GM19099 (cell line): ENCODE results near the gene CACHD1.

Experiments
- POLR2A ChIP-seq: IDR thresholded peaks from 3 replicates; pipeline ENCODE4 v1.6.1; 2011; ENCODE audit warnings: low read depth; ENCODE audit not compliant: insufficient read length; ENCODE audit errors: extremely low read depth

The CACHD1 gene

GRCh38 chr1:64540265-64540791 lies 70.4 kb downstream of the CACHD1 start:
- TF ChIP-seq POLR2A: no peak

GRCh38 chr1:64542118-64542517 lies 72.2 kb downstream of the CACHD1 start:
- no peak for TF ChIP-seq POLR2A

GRCh38 chr1:64543831-64544230 lies 73.9 kb downstream of the CACHD1 start:
- TF ChIP-seq POLR2A: no peak

DNA sequence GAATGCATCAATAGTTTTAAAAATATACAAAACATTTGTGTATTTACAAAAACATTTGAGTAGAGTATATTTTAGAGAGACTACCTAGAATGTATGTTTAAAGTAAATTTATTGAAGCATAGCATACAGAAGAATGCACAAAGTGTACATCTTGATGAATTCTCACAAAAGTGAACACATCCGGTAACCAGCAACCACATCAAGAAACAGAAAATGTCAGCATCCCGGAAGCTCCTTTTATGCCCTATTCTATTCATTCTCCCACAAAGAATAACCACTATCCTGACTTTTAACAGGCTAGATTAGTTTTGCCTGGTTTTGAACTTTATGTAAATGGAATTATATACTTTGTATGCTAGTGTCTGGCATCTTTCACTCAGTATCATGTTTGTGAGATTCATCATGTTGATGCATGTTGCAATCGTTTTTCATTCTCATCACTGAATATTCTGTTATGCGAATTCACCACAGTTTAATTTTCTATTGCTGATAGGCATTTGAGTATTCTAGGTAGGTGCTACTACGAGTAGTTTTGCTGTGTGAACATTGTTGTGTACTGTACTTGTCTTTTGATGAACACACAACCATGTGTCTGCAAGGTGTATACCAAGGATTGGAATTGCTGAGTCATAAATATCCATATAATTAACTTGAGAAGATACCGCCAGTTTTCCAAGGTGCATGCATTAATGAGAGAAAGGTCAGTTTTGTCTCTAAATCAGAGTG lies 75.4 kb downstream of the CACHD1 start:
- no peak for TF ChIP-seq POLR2A

- no peak for TF ChIP-seq POLR2A
Measured at GRCh38 chr1:64546013-64546412, 76.1 kb downstream of the CACHD1 start.

DNA sequence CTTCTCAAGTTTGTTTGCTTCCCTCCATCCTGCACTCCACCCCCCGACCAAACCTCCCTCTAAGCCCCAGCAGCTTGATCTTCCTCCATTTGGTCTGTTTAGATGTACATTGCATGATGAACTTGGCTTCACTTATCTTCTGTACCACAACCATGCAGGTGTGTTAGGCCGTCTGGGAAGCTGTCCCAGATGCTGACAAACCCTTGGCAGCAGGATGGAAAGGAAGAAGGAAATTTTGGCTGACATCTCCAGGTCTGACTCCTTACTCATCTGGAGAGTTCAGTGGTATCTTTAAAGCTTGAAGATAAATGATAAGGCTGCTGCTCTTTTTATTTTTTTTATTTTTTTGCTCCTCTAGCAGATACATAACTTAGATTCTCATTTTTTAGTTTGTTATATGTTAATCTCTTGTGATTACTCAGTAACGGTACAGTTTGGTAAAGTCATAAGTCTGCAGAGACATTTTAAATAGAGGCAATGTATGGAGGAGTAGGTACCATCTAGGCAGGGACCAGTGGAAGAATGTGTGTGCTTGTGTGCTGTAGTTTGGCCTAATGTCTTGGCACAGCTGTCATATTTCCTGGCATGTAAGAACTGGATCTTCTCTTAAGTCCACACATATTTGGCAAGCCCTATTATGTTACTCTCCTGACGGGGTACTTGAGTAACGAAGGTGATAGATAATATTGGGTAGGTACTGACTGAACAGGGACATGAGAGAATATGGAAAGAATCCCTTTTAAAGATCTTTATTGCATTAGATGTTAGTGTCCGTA lies 79.7 kb downstream of the CACHD1 start:
- no peak for TF ChIP-seq POLR2A

DNA sequence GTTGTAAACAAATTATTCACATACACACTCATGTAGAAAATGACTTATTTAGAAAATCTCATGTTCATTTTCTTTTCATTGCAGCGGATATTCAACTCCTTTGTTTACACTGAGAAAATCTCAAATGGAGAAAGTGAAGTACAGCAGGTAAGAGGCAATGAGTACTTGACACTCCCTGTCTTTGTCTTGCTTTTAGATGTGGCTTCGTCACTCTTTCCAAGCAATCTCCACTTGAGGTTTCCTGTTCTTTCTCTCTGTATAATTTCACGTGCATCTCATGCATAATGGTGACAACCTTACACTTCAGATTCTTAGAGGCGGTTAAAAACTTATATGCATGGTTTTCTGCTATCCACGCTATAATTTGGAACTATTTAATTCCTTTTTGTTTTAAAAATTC lies 80.6 kb downstream of the CACHD1 start:
- no peak for TF ChIP-seq POLR2A

DNA sequence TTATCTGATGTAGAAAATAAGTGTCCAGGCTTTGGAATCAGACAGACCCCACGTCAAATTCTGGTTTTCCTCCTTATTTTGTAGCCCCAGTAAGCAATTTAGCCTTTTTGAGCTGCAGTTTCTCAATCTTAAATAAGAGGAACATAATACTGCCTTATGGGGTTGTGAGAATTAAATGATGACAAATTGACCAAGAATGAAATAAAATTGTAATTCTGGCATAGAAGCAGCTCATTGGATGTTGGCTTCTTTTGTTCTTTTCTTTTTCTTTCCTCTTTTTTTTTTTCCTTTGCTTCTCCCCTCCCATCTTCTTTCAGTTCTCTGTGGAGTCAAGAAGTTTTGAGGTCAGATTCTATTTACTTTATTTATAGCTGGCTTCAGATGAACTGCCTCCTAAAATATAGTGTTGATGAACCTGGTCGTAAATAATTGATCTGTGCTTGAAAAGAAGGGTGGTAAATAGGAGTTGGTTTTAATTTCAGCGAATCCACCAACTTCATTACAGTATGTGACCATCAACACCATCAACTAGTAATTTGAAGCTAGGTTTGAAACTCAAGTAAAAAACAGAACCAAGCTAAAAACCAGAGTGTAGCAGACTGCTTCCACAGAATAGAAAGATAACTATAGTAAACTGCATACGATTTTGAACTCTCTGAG lies 81.1 kb downstream of the CACHD1 start:
- no peak for TF ChIP-seq POLR2A

GRCh38 chr1:64553285-64553684 lies 83.4 kb downstream of the CACHD1 start:
- TF ChIP-seq POLR2A: no peak

- no peak for TF ChIP-seq POLR2A
Measured at GRCh38 chr1:64555947-64556346, 86.0 kb downstream of the CACHD1 start.

DNA sequence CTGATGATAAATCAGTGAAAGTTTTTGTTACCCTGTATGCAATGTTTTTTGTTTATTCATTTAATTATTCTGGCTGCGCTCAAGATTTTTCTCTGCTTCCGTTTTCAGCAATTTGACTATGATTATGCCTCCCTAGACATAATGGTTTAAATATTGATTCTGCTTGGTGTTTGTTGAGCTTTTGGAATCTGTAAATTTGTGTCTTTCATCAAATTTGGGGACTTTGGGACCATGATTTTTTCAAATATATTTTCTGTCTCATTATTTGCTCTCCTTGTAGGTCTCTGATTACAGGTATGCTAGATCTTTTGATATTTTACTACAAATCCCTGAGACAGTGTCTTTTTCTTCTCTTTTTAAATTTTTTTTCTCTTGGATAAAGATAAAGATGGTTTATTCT lies 92.1 kb downstream of the CACHD1 start:
- TF ChIP-seq POLR2A: no peak

- no peak for TF ChIP-seq POLR2A
Measured at GRCh38 chr1:64563958-64564565, 94.1 kb downstream of the CACHD1 start.

- TF ChIP-seq POLR2A: no peak
Measured at GRCh38 chr1:64564891-64565290, 95.0 kb downstream of the CACHD1 start.

DNA sequence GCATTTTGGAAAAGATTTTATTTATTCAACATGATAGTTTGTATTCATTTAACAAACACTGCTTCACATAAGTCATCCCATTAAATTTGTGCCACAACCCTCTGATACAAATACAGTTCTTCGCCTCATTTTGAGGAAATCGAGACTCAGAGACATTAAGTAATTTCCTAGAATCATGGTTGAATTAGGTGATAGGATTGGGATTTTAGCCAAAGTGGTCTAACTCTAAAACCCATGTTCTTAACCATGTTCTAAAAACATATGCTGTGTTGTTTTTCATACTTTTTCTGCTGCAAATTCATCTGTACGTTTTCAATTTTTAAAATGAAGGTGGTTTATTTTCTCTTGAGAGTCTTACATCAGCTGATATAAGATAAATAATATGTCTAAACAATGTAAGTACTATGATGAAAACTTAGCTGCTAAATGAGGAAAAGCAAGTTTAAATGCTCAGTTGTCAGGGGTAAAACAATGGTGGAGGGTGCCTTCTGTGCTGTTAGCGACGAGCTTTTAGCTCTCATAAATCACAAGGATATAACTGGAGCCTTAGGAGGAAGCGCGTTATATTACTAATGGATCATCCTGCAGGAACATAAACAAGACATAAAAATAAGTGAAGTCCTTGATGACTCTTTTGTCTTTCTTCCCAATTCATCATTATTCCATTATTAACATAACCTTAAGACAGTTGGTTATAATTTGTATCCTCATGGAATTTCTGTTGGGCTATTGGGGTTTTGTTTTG lies 97.7 kb downstream of the CACHD1 start:
- TF ChIP-seq POLR2A: no peak

DNA sequence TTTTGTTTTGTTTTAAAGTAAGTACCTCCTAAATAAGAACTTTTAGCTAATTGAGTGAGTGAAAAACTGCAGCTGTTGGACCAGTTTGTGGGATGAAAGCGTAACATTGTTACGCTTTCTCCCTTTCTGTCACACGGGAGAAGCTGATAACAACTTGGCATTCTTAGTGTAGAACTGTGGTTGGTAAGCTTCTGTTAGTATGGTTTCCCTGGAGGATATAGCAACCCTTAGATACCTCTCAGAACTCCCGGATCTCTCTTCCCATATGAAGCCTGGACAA lies 98.2 kb downstream of the CACHD1 start:
- TF ChIP-seq POLR2A: no peak
